Left ventricle myocardium inferior (tissue), 1 donor: ENCODE measurements around the gene PLCB2. TPM values are rescaled to one million over a fixed set of nuclear protein-coding genes. Genes with fewer than 3 reads are reported as not detected.

Experiments used
- DNase-seq: peaks from one replicate; pipeline ENCODE4 v3.0.0-alpha.2; 2020
- H3K27ac ChIP-seq: fragments of 200-600 bp; replicated peaks from 2 replicates; pipeline ENCODE4 v1.8.0; 2021
- H3K27me3 ChIP-seq: fragments of 200-600 bp; 2 replicates; pipeline ENCODE4 v1.8.0; 2021; ENCODE audit warnings: low read depth
- H3K36me3 ChIP-seq: fragments of 200-600 bp; 2 replicates; pipeline ENCODE4 v1.8.0; 2021
- H3K4me1 ChIP-seq: fragments of 200-600 bp; 2 replicates; pipeline ENCODE4 v1.8.0; 2021
- H3K4me3 ChIP-seq: fragments of 200-600 bp; 2 replicates; pipeline ENCODE4 v1.8.0; 2021; ENCODE audit warnings: mild to moderate bottlenecking, moderate library complexity
- H3K9me3 ChIP-seq: fragments of 200-600 bp; replicated peaks from 2 replicates; pipeline ENCODE4 v1.8.0; 2021
- CTCF ChIP-seq: fragments of 200-600 bp; IDR thresholded peaks from 2 replicates; pipeline ENCODE4 v1.8.0; 2021; ENCODE audit warnings: antibody characterized with exemption, mild to moderate bottlenecking, borderline replicate concordance
- intact Hi-C: fragments of 100-400 bp; cut with micrococcal nuclease; formaldehyde crosslinking; loops from one replicate; pipeline ENCODE4 v1.11.0; 2022
- total RNA-seq: library from RNA; stranded (reverse); fragmentation: NEBNext Ultra II Directional; extraction: Animal tissue kit (Norgen Biotek cat#: 25700); gene quantifications from one replicate; pipeline ENCODE4 v1.2.1, GENCODE V29; 2021
- donor health status: DM: no; HTN: yes; CAD: no; lungs with severe emphysema.

PLCB2 gene
- total RNA-seq, 1 donor from 2014 or later: 8.5 TPM

- peaks cover 63% of the 10 kb centered on the region for H3K4me1 ChIP-seq
- H3K27ac ChIP-seq: no peak overlapping the region
- no peak overlapping the region for H3K4me3 ChIP-seq
- H3K27me3 ChIP-seq: peaks cover 16% of the 10 kb centered on the region
- no peak for TF ChIP-seq CTCF
- peak; percentile 6 for DNase-seq
- H3K36me3 ChIP-seq: no peaks in the 10 kb centered on the region
- H3K9me3 ChIP-seq: no peaks in the 10 kb centered on the region
- intact Hi-C loops: no loop called here
Measured at GRCh38 chr15:40293006-40293405, 14.7 kb downstream of the PLCB2 start.

GRCh38 chr15:40292246-40292645 lies 15.5 kb downstream of the PLCB2 start:
- Histone ChIP-seq H3K4me1 (peaks cover 63% of the 10 kb centered on the region), H3K27ac (no peak overlapping the region), H3K4me3 (no peak overlapping the region), H3K9me3 (no peaks in the 10 kb centered on the region), H3K36me3 (no peaks in the 10 kb centered on the region), H3K27me3 (peaks cover 16% of the 10 kb centered on the region)
- intact Hi-C loops: no loop called here
- DNase-seq: peak; percentile 7
- no peak for TF ChIP-seq CTCF

GRCh38 chr15:40290918-40291574 lies 16.7 kb downstream of the PLCB2 start:
- no peak for TF ChIP-seq CTCF
- H3K36me3 ChIP-seq: no peaks in the 10 kb centered on the region
- intact Hi-C loops: no loop called here
- H3K27me3 ChIP-seq: peaks cover 16% of the 10 kb centered on the region
- H3K27ac ChIP-seq: no peak overlapping the region
- H3K9me3 ChIP-seq: no peaks in the 10 kb centered on the region
- DNase-seq: no peak
- peaks cover 61% of the 10 kb centered on the region for H3K4me1 ChIP-seq
- H3K4me3 ChIP-seq: peak overlapping the region; percentile 58

- intact Hi-C loops: no loop called here
- no peak for TF ChIP-seq CTCF
- Histone ChIP-seq H3K4me1 (peaks cover 64% of the 10 kb centered on the region), H3K4me3 (peak overlapping the region; percentile 58), H3K9me3 (no peaks in the 10 kb centered on the region), H3K27ac (no peak overlapping the region), H3K36me3 (no peaks in the 10 kb centered on the region), H3K27me3 (peaks cover 16% of the 10 kb centered on the region)
- no peak for DNase-seq
Measured at GRCh38 chr15:40290545-40290917, 17.2 kb downstream of the PLCB2 start.

- H3K4me3 ChIP-seq: no peak overlapping the region
- no peaks in the 10 kb centered on the region for H3K9me3 ChIP-seq
- no peak for DNase-seq
- no peak overlapping the region for H3K27ac ChIP-seq
- peak; percentile 42 for TF ChIP-seq CTCF
- no peaks in the 10 kb centered on the region for H3K36me3 ChIP-seq
- peaks cover 62% of the 10 kb centered on the region for H3K4me1 ChIP-seq
- H3K27me3 ChIP-seq: peaks cover 24% of the 10 kb centered on the region
- intact Hi-C loops: loop anchor here (10.0 kb wide), 1 partner anchor 136 kb away; no protein-coding TSS in a partner anchor
Measured at GRCh38 chr15:40289140-40289775, 18.5 kb downstream of the PLCB2 start.
